Gastroesophageal sphincter (tissue), 3 donors: ENCODE measurements around the gene LYZL2.

ENCODE experiments used
- POLR2A ChIP-seq, 2 donors: fragments of 450-650 bp; IDR thresholded peaks; one replicate each; pipeline ENCODE4 v1.6.1; 2017; ENCODE audit warnings: antibody characterized with exemption in 2 of 2, mild to moderate bottlenecking in 2 of 2, moderate library complexity in 1 of 2
- POLR2AphosphoS5 ChIP-seq: sonication (generic); formaldehyde crosslinking; IDR thresholded peaks from one replicate; pipeline ENCODE4 v1.6.1; 2017; ENCODE audit warnings: antibody characterized with exemption
- TF ChIP-seq, protein P1 (sequence below), 4 experiments: fragments of 200-600 bp in 2 of 4; fragments of 450-650 bp in 2 of 4; sonication (generic) in 1 of 4; IDR thresholded peaks; one replicate each; pipeline ENCODE4 v1.5.1; 2017 to 2019; ENCODE audit warnings: antibody characterized with exemption in 4 of 4, mild to moderate bottlenecking in 2 of 4, moderate library complexity in 2 of 4

DNA sequence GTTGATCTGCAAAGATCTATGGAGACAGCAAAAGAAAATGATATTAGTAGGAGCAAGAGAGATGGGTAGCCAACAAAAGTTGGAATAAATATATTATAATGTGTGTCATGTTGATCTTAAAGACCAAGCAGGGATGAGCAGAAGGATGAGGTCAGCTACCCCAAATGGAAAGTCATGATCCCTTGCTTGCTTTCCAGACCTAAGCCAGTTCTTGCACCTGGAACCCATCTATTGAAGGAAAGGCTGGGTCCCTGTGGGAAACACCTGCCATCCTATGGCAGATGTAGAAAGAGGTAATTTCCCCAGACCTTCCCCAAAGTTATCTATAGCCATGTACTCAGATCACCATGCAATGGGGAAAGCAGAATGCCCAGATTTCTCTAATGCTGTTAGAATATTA, 52.5 kb downstream of the LYZL2 start:
- TF ChIP-seq, protein P1, sequence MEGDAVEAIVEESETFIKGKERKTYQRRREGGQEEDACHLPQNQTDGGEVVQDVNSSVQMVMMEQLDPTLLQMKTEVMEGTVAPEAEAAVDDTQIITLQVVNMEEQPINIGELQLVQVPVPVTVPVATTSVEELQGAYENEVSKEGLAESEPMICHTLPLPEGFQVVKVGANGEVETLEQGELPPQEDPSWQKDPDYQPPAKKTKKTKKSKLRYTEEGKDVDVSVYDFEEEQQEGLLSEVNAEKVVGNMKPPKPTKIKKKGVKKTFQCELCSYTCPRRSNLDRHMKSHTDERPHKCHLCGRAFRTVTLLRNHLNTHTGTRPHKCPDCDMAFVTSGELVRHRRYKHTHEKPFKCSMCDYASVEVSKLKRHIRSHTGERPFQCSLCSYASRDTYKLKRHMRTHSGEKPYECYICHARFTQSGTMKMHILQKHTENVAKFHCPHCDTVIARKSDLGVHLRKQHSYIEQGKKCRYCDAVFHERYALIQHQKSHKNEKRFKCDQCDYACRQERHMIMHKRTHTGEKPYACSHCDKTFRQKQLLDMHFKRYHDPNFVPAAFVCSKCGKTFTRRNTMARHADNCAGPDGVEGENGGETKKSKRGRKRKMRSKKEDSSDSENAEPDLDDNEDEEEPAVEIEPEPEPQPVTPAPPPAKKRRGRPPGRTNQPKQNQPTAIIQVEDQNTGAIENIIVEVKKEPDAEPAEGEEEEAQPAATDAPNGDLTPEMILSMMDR (IDR thresholded peaks at IDR 0.05): no peak
- no peak for TF ChIP-seq POLR2A (IDR thresholded peaks at IDR 0.05)
- TF ChIP-seq POLR2AphosphoS5: no peak
